ENCODE data around the gene ATP5MG. TPM values are rescaled to one million over a fixed set of nuclear protein-coding genes. Genes with fewer than 3 reads are reported as not detected.

The ATP5MG gene
- total RNA-seq, 1 donor from 2014 or later: 280 TPM

GRCh38 chr11:118439646-118440045 lies 38.2 kb downstream of the ATP5MG start:
- TF ChIP-seq CTCF (IDR thresholded peaks at IDR 0.05; ENCODE audit: unreplicated experiment): no peak
- Mint-ChIP-seq H3K27ac (ENCODE audit: unreplicated experiment) (peak overlapping the region; percentile 20), H3K9me3 (ENCODE audit: unreplicated experiment) (no peaks in the 10 kb centered on the region), H3K4me1 (ENCODE audit: unreplicated experiment) (peaks cover 46% of the 10 kb centered on the region), H3K27me3 (ENCODE audit: unreplicated experiment) (peaks cover 2% of the 10 kb centered on the region), H3K36me3 (ENCODE audit: low read depth, unreplicated experiment) (no peaks in the 10 kb centered on the region), H3K4me3 (ENCODE audit: unreplicated experiment) (peak overlapping the region; percentile 79)
- DNase-seq (ENCODE audit: low spot score): no peak

- DNase-seq (ENCODE audit: low spot score): no peak
- Mint-ChIP-seq H3K9me3 (ENCODE audit: unreplicated experiment) (no peaks in the 10 kb centered on the region), H3K36me3 (ENCODE audit: low read depth, unreplicated experiment) (peaks cover 3% of the 10 kb centered on the region), H3K27ac (ENCODE audit: unreplicated experiment) (no peak overlapping the region), H3K4me1 (ENCODE audit: unreplicated experiment) (peaks cover 51% of the 10 kb centered on the region), H3K27me3 (ENCODE audit: unreplicated experiment) (peaks cover 2% of the 10 kb centered on the region), H3K4me3 (ENCODE audit: unreplicated experiment) (peak overlapping the region; percentile 6)
- TF ChIP-seq CTCF (IDR thresholded peaks at IDR 0.05; ENCODE audit: unreplicated experiment): no peak
These were observed 40.4 kb downstream of the ATP5MG start for GRCh38 chr11:118441770-118442275.

- no peak for TF ChIP-seq CTCF (IDR thresholded peaks at IDR 0.05; ENCODE audit: unreplicated experiment)
- Mint-ChIP-seq H3K27ac (ENCODE audit: unreplicated experiment) (no peak overlapping the region), H3K4me1 (ENCODE audit: unreplicated experiment) (peaks cover 51% of the 10 kb centered on the region), H3K27me3 (ENCODE audit: unreplicated experiment) (peaks cover 2% of the 10 kb centered on the region), H3K9me3 (ENCODE audit: unreplicated experiment) (no peaks in the 10 kb centered on the region), H3K36me3 (ENCODE audit: low read depth, unreplicated experiment) (peaks cover 3% of the 10 kb centered on the region), H3K4me3 (ENCODE audit: unreplicated experiment) (no peak overlapping the region)
- no peak for DNase-seq (ENCODE audit: low spot score)
These were observed 40.9 kb downstream of the ATP5MG start for GRCh38 chr11:118442301-118442700.

GRCh38 chr11:118442908-118443589 lies 41.6 kb downstream of the ATP5MG start:
- DNase-seq (ENCODE audit: low spot score): no peak
- Mint-ChIP-seq H3K27ac (ENCODE audit: unreplicated experiment) (no peak overlapping the region), H3K4me1 (ENCODE audit: unreplicated experiment) (peaks cover 48% of the 10 kb centered on the region), H3K9me3 (ENCODE audit: unreplicated experiment) (no peaks in the 10 kb centered on the region), H3K27me3 (ENCODE audit: unreplicated experiment) (no peaks in the 10 kb centered on the region), H3K4me3 (ENCODE audit: unreplicated experiment) (no peak overlapping the region), H3K36me3 (ENCODE audit: low read depth, unreplicated experiment) (peaks cover 3% of the 10 kb centered on the region)
- TF ChIP-seq CTCF (IDR thresholded peaks at IDR 0.05; ENCODE audit: unreplicated experiment): no peak

- Mint-ChIP-seq H3K27ac (ENCODE audit: unreplicated experiment) (no peak overlapping the region), H3K27me3 (ENCODE audit: unreplicated experiment) (no peaks in the 10 kb centered on the region), H3K4me1 (ENCODE audit: unreplicated experiment) (peaks cover 47% of the 10 kb centered on the region), H3K36me3 (ENCODE audit: low read depth, unreplicated experiment) (peaks cover 3% of the 10 kb centered on the region), H3K9me3 (ENCODE audit: unreplicated experiment) (no peaks in the 10 kb centered on the region), H3K4me3 (ENCODE audit: unreplicated experiment) (no peak overlapping the region)
- TF ChIP-seq CTCF (IDR thresholded peaks at IDR 0.05; ENCODE audit: unreplicated experiment): no peak
- no peak for DNase-seq (ENCODE audit: low spot score)
These were observed 42.3 kb downstream of the ATP5MG start for GRCh38 chr11:118443590-118444218.
